NCI-H1436 treated with DMSO at 0.1 percent for 48 hours (cell line): Measurements from ENCODE around the gene NPM1.

ENCODE experiments used
- DNase-seq: peaks from one replicate; lab custom pipeline; 2025; lab: John Stamatoyannopoulos, UW

The NPM1 gene

DNA sequence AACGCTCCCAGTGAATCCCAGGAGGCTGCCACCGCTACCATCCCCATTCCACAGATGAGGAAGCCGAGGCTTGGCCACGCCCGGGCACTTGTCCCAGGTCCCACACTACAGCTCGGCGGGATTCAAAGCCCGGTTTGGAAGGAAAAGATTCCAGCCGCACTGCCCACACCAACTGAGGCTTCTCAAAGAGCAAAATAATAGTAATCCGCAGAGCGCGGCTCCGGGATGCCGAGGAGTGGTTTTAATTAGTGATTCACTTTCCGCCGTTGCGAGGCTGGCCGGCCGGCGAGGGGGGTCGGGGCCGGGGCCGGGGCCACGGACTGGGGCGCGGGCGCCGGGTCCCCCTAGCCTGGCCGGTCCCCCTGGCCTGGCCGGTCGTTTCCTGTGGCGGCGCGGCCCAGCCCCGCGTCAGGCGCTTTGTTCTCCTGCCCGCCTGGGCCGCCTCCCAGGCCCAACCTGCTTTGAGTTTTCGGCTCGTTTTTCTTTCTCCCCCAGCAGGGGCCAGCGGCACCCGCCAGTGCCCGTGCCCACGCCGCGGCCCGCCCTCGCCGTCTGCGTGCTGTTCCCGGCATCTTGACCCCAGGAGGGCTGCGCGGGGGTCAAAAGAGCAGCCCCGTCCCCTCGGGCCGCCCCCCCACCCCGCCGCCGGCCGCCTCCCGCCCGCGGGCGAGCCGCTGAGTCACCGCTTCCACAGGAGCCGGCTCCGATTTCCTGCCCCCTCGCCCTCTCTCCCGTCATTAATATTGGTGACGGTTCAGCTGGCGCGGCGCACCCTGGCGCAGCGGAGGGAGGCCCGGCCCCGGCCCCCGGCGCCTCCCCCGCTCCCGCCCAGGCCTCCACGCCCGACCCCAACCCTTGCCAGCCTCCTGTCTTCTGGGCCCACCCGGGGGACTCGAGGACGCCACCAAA, 63.0 kb downstream of the NPM1 start:
- no peak for DNase-seq

DNA sequence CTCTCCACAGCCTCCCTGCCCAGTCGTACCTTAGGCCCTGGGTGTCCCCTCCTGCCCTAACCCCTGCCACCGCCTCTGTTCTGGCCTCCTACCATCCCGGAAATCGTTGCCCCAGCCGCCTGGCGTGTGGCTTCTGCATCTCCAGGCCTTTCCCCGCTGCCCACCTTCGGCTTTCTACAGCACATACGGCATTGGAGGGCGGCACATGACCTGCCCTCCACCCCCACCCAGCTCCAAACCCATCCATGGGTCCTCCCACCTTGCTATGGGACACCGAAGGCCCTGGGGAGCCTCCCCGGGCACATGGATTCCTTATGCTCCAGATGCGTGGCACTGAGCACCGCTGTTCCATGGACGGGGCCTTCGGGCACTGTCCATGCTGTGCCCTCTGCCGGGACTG, 63.8 kb downstream of the NPM1 start:
- no peak for DNase-seq

DNA sequence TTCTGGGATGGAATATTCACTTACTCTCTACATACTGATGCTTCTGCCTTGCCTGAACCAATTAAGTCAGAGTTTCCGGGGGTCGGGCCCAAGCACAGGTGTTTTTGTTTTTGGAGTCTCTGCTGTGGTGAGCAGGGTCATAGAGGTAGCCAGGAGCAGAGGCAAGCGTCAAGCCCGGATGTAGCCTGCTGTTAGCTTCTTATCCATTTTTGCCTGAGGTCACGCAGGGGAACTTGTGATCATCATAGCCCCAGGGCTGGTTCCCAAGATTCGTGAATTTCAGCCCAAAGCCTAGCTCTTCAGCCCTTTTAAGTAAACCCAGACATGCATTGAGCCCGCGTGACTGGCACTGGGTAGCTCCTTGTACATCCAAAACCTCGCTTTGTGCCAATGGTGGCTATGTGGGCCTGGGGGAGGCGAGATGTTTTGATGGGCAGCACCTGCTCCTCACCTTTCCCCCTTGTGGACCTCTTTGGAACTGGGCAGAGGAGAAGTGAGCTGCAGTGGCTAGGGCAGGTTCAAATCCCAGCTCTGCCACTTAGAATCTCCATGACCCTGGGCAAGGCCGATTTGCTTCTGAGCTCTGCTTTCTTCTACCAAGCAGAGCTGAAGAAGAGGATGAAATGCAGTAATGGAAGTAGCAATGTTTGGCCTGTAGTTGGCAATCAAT, 65.5 kb downstream of the NPM1 start:
- no peak for DNase-seq

DNA sequence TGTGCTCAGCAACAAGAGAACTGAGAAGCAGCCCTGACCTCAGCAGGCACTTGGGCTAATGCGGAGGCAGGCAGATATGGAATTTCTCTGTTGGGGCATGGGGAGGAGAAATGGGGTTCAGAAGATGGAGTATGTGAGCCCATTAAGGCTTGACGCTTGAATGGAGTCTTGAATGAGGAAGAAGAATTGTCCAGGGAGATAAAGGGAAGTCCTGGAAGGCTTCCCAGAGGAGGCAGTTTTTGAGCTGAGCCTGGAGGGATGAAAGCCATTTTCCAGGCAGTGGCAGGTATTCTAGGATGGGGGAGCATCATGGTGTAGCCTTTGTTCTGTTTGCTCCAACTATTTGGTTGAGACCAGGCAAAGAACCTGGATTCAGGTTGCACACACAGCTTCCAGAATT, 66.3 kb downstream of the NPM1 start:
- no peak for DNase-seq

DNA sequence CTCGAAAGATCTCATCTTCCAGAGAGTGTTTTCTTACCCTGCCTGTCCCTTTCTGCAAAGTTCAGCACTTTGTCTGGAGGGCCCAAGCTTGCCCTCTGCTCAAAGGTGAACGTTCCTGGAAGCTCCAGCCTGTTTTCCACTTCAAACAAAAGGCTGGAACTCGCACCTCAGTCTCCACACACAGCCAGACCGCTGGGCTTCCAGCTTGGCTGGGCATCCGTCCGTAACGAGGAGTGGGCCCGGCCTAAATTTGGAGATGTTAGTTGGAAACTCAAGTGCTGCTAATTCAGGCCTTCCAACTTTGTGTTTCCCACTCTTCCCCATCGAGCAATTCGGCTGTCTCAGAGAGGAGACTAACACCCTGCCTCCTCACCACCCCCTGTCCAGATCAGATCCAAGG, 66.9 kb downstream of the NPM1 start:
- DNase-seq = no peak

DNA sequence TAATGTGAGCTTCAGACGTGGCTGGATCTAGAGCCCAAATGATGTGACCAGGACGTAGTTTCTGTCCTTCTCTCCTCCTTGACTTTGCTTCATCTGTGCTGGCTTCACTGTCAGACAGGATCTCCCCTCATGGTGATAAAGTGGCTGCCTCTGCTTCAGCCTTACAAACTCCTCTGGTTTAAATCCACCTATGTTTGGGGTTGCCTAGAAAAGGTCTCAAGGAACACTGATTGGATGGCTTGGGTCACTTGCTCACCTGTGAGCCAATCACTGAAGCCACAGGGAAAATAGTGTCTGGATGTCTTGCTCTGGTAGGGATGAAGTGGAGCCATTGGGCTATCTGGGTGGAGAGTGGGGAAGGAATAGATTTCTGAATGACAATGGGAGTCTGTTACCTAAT, 67.9 kb downstream of the NPM1 start:
- no peak for DNase-seq

DNA sequence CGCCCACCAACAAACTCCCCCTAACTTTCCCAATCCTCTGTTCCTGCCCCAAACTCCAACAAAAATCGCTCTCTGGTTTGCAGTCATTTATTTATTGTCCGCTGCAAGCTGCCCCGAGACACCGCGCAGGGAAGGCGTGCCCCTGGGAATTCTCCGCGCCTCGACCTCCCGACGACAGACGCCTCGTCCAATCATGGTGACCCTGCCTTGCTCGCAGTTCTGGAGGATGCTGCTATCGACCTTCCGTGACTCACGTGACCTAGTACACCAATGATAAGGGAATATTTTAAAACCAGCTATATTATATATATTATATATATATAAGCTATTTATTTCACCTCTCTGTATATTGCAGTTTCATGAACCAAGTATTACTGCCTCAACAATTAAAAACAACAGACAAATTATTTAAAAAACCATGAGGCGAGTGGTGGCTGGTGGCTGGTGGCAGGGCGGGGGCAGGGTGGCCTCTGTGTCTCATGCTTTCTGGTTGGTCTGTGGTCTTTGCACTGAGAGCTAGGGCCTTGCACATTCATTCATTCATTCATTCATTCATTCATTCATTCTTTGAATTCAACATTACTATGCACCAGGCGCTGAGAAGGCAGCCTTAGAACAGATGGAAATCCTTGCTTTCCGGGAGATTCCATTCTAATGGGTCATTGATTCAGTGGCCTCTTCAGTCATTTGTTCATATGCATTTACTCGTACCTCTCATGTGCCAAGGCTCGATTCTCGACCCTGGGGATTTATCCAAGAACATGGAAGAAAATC, 69.7 kb downstream of the NPM1 start:
- no peak for DNase-seq

DNA sequence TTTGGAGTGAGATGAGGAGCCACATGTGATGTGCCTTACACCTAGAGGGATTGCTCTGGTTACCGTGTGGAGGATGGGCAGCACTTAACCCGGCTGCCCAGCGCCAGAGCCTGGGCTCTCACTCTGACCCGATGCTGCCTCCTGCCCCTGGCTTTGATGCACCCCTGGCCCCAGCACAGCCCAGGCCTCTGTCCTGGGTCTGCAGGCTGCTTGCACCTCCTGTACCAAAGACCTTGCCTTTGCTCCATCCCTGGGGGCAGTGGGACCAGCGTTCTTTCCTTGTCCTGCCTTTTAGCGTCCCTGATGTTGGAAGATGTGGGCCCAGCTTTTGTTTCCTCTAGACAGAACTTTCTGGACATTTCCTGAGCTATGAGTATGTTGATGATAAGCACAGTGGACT, 72.2 kb downstream of the NPM1 start:
- no peak for DNase-seq
